ENCODE data around the gene NPY2R.

DNA sequence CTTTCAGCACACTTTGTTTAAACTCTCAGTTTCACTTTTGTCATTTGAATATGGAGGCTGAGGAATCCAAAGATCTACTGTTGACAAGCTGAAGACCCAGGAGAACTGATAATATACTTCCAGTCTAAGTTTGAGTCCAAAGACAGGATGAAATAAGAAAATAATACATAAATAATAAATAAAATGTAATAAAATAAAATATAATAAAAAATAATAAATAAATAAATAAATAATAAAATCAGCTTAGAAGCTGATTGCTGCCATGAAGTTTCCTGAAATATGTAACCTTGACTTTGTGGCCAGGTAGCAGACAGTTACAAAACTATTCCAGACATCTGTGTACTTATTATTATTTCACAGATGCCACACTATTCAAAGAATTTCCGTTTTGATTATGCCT lies 55.0 kb downstream of the NPY2R start:
- TF ChIP-seq, protein P1, sequence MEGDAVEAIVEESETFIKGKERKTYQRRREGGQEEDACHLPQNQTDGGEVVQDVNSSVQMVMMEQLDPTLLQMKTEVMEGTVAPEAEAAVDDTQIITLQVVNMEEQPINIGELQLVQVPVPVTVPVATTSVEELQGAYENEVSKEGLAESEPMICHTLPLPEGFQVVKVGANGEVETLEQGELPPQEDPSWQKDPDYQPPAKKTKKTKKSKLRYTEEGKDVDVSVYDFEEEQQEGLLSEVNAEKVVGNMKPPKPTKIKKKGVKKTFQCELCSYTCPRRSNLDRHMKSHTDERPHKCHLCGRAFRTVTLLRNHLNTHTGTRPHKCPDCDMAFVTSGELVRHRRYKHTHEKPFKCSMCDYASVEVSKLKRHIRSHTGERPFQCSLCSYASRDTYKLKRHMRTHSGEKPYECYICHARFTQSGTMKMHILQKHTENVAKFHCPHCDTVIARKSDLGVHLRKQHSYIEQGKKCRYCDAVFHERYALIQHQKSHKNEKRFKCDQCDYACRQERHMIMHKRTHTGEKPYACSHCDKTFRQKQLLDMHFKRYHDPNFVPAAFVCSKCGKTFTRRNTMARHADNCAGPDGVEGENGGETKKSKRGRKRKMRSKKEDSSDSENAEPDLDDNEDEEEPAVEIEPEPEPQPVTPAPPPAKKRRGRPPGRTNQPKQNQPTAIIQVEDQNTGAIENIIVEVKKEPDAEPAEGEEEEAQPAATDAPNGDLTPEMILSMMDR (tag by site-specific recombination; IDR thresholded peaks at IDR 0.05) = no peak
- TF ChIP-seq ZSCAN16 (tag by site-specific recombination; IDR thresholded peaks at IDR 0.05) (no peak), TCF7L2 (IDR thresholded peaks at IDR 0.05; ENCODE audit: borderline replicate concordance, low read depth, low read length) (no peak)
- TF ChIP-seq, protein P2, sequence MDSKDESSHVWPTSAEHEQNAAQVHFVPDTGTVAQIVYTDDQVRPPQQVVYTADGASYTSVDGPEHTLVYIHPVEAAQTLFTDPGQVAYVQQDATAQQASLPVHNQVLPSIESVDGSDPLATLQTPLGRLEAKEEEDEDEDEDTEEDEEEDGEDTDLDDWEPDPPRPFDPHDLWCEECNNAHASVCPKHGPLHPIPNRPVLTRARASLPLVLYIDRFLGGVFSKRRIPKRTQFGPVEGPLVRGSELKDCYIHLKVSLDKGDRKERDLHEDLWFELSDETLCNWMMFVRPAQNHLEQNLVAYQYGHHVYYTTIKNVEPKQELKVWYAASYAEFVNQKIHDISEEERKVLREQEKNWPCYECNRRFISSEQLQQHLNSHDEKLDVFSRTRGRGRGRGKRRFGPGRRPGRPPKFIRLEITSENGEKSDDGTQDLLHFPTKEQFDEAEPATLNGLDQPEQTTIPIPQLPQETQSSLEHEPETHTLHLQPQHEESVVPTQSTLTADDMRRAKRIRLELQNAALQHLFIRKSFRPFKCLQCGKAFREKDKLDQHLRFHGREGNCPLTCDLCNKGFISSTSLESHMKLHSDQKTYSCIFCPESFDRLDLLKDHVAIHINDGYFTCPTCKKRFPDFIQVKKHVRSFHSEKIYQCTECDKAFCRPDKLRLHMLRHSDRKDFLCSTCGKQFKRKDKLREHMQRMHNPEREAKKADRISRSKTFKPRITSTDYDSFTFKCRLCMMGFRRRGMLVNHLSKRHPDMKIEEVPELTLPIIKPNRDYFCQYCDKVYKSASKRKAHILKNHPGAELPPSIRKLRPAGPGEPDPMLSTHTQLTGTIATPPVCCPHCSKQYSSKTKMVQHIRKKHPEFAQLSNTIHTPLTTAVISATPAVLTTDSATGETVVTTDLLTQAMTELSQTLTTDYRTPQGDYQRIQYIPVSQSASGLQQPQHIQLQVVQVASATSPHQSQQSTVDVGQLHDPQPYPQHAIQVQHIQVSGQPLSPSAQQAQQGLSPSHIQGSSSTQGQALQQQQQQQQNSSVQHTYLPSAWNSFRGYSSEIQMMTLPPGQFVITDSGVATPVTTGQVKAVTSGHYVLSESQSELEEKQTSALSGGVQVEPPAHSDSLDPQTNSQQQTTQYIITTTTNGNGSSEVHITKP (tag by site-specific recombination; IDR thresholded peaks at IDR 0.05) = no peak
- TF ChIP-seq, protein P3, sequence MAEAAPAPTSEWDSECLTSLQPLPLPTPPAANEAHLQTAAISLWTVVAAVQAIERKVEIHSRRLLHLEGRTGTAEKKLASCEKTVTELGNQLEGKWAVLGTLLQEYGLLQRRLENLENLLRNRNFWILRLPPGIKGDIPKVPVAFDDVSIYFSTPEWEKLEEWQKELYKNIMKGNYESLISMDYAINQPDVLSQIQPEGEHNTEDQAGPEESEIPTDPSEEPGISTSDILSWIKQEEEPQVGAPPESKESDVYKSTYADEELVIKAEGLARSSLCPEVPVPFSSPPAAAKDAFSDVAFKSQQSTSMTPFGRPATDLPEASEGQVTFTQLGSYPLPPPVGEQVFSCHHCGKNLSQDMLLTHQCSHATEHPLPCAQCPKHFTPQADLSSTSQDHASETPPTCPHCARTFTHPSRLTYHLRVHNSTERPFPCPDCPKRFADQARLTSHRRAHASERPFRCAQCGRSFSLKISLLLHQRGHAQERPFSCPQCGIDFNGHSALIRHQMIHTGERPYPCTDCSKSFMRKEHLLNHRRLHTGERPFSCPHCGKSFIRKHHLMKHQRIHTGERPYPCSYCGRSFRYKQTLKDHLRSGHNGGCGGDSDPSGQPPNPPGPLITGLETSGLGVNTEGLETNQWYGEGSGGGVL (tag by site-specific recombination; IDR thresholded peaks at IDR 0.05) = no peak
